ENCODE data around the gene EID1.

EID1 gene

GRCh38 chr15:48855501-48856440 is 22.2 kb upstream of the EID1 start:
- 36% methylated on average over 6 of the region's 6 CpGs for WGBS
- peak overlapping the region; percentile 51; the same call in 1 of the 2 replicates for H3K27ac ChIP-seq (ENCODE audit: low read depth, low read length)

GRCh38 chr15:48856942-48857341 is 21.0 kb upstream of the EID1 start:
- WGBS, result 23% methylated on average over 2 of the region's 2 CpGs
- Histone ChIP-seq H3K27me3 (ENCODE audit: insufficient read depth, low read length) (no peaks in the 10 kb centered on the region), H3K9me3 (ENCODE audit: insufficient read depth, low read depth, low read length) (no peaks in the 10 kb centered on the region), H3K36me3 (ENCODE audit: insufficient read depth, low read length) (no peaks in the 10 kb centered on the region), H3K9ac (ENCODE audit: low read depth, low read length) (no peak overlapping the region), H3K27ac (ENCODE audit: low read depth, low read length) (peak overlapping the region; percentile 70; the same call in 1 of the 2 replicates), H3K4me1 (ENCODE audit: insufficient read depth, low read length) (peaks cover 22% of the 10 kb centered on the region), H3K4me3 (ENCODE audit: low read length) (no peak overlapping the region)

More at GRCh38 chr15:48855501-48856440, 22.2 kb upstream of the EID1 start:
- Histone ChIP-seq H3K4me1 (ENCODE audit: insufficient read depth, low read length) (peaks cover 22% of the 10 kb centered on the region), H3K27me3 (ENCODE audit: insufficient read depth, low read length) (no peaks in the 10 kb centered on the region), H3K4me3 (ENCODE audit: low read length) (no peak overlapping the region), H3K9me3 (ENCODE audit: insufficient read depth, low read depth, low read length) (no peaks in the 10 kb centered on the region), H3K36me3 (ENCODE audit: insufficient read depth, low read length) (no peaks in the 10 kb centered on the region), H3K9ac (ENCODE audit: low read depth, low read length) (no peak overlapping the region)

GRCh38 chr15:48858401-48858800 is 19.5 kb upstream of the EID1 start:
- Histone ChIP-seq H3K27me3 (ENCODE audit: insufficient read depth, low read length) (no peaks in the 10 kb centered on the region), H3K4me1 (ENCODE audit: insufficient read depth, low read length) (peaks cover 28% of the 10 kb centered on the region), H3K9me3 (ENCODE audit: insufficient read depth, low read depth, low read length) (no peaks in the 10 kb centered on the region), H3K4me3 (ENCODE audit: low read length) (no peak overlapping the region), H3K36me3 (ENCODE audit: insufficient read depth, low read length) (no peaks in the 10 kb centered on the region), H3K27ac (ENCODE audit: low read depth, low read length) (no peak overlapping the region), H3K9ac (ENCODE audit: low read depth, low read length) (no peak overlapping the region)
- WGBS, result 91% methylated on average over 2 of the region's 2 CpGs

GRCh38 chr15:48859426-48859825 is 18.5 kb upstream of the EID1 start:
- Histone ChIP-seq H3K36me3 (ENCODE audit: insufficient read depth, low read length) (no peaks in the 10 kb centered on the region), H3K9ac (ENCODE audit: low read depth, low read length) (no peak overlapping the region)

GRCh38 chr15:48861813-48862431 is 16.0 kb upstream of the EID1 start:
- WGBS, result no CpG with 5 or more reads among the region's 1 CpG
- H3K9ac ChIP-seq (ENCODE audit: low read depth, low read length), result no peak overlapping the region

More at GRCh38 chr15:48859426-48859825, 18.5 kb upstream of the EID1 start:
- WGBS, result 98% methylated on average over 2 of the region's 2 CpGs
- Histone ChIP-seq H3K27ac (ENCODE audit: low read depth, low read length) (no peak overlapping the region), H3K9me3 (ENCODE audit: insufficient read depth, low read depth, low read length) (no peaks in the 10 kb centered on the region), H3K27me3 (ENCODE audit: insufficient read depth, low read length) (no peaks in the 10 kb centered on the region), H3K4me1 (ENCODE audit: insufficient read depth, low read length) (peaks cover 28% of the 10 kb centered on the region), H3K4me3 (ENCODE audit: low read length) (no peak overlapping the region)

GRCh38 chr15:48862705-48863104 is 15.2 kb upstream of the EID1 start:
- Histone ChIP-seq H3K4me1 (ENCODE audit: insufficient read depth, low read length) (peaks cover 15% of the 10 kb centered on the region; the same call in 1 of the 2 replicates), H3K27ac (ENCODE audit: low read depth, low read length) (no peak overlapping the region), H3K9ac (ENCODE audit: low read depth, low read length) (no peak overlapping the region), H3K27me3 (ENCODE audit: insufficient read depth, low read length) (no peaks in the 10 kb centered on the region), H3K4me3 (ENCODE audit: low read length) (no peak overlapping the region), H3K9me3 (ENCODE audit: insufficient read depth, low read depth, low read length) (no peaks in the 10 kb centered on the region), H3K36me3 (ENCODE audit: insufficient read depth, low read length) (no peaks in the 10 kb centered on the region)
- 93% methylated on average over 1 of the region's 1 CpG for WGBS

More at GRCh38 chr15:48861813-48862431, 16.0 kb upstream of the EID1 start:
- Histone ChIP-seq H3K9me3 (ENCODE audit: insufficient read depth, low read depth, low read length) (no peaks in the 10 kb centered on the region), H3K4me1 (ENCODE audit: insufficient read depth, low read length) (peaks cover 22% of the 10 kb centered on the region), H3K27me3 (ENCODE audit: insufficient read depth, low read length) (no peaks in the 10 kb centered on the region), H3K4me3 (ENCODE audit: low read length) (no peak overlapping the region), H3K36me3 (ENCODE audit: insufficient read depth, low read length) (no peaks in the 10 kb centered on the region), H3K27ac (ENCODE audit: low read depth, low read length) (no peak overlapping the region)

- H3K27ac ChIP-seq (ENCODE audit: low read depth, low read length), result no peak overlapping the region
- H3K36me3 ChIP-seq (ENCODE audit: insufficient read depth, low read length), result no peaks in the 10 kb centered on the region
- H3K4me3 ChIP-seq (ENCODE audit: low read length), result no peak overlapping the region
- WGBS, result 55% methylated on average over 2 of the region's 3 CpGs
- H3K4me1 ChIP-seq (ENCODE audit: insufficient read depth, low read length), result peaks cover 15% of the 10 kb centered on the region; the same call in 1 of the 2 replicates
- no peak overlapping the region for H3K9ac ChIP-seq (ENCODE audit: low read depth, low read length)
- H3K9me3 ChIP-seq (ENCODE audit: insufficient read depth, low read depth, low read length), result no peaks in the 10 kb centered on the region
- H3K27me3 ChIP-seq (ENCODE audit: insufficient read depth, low read length), result no peaks in the 10 kb centered on the region
These were observed 12.4 kb upstream of the EID1 start for GRCh38 chr15:48865370-48866079.

GRCh38 chr15:48866141-48866563 is 11.8 kb upstream of the EID1 start:
- 68% methylated on average over 2 of the region's 2 CpGs for WGBS
- Histone ChIP-seq H3K4me3 (ENCODE audit: low read length) (no peak overlapping the region), H3K9ac (ENCODE audit: low read depth, low read length) (no peak overlapping the region), H3K4me1 (ENCODE audit: insufficient read depth, low read length) (peaks cover 15% of the 10 kb centered on the region; the same call in 1 of the 2 replicates), H3K36me3 (ENCODE audit: insufficient read depth, low read length) (no peaks in the 10 kb centered on the region), H3K9me3 (ENCODE audit: insufficient read depth, low read depth, low read length) (no peaks in the 10 kb centered on the region), H3K27ac (ENCODE audit: low read depth, low read length) (no peak overlapping the region), H3K27me3 (ENCODE audit: insufficient read depth, low read length) (peaks cover under 1% of the 10 kb centered on the region; the same call in 1 of the 2 replicates)

- no peak overlapping the region for H3K27ac ChIP-seq (ENCODE audit: low read depth, low read length)
- no peak overlapping the region for H3K4me3 ChIP-seq (ENCODE audit: low read length)
- H3K36me3 ChIP-seq (ENCODE audit: insufficient read depth, low read length), result no peaks in the 10 kb centered on the region
- H3K9ac ChIP-seq (ENCODE audit: low read depth, low read length), result no peak overlapping the region
- H3K9me3 ChIP-seq (ENCODE audit: insufficient read depth, low read depth, low read length), result no peaks in the 10 kb centered on the region
- H3K27me3 ChIP-seq (ENCODE audit: insufficient read depth, low read length), result peaks cover 7% of the 10 kb centered on the region; the same call in 1 of the 2 replicates
- H3K4me1 ChIP-seq (ENCODE audit: insufficient read depth, low read length), result peaks cover 10% of the 10 kb centered on the region; the same call in 1 of the 2 replicates
These were observed 9.9 kb upstream of the EID1 start for GRCh38 chr15:48868023-48868422.

GRCh38 chr15:48868536-48868935 is 9.4 kb upstream of the EID1 start:
- Histone ChIP-seq H3K36me3 (ENCODE audit: insufficient read depth, low read length) (no peaks in the 10 kb centered on the region), H3K27me3 (ENCODE audit: insufficient read depth, low read length) (peaks cover 7% of the 10 kb centered on the region; the same call in 1 of the 2 replicates), H3K9ac (ENCODE audit: low read depth, low read length) (no peak overlapping the region), H3K27ac (ENCODE audit: low read depth, low read length) (no peak overlapping the region), H3K4me1 (ENCODE audit: insufficient read depth, low read length) (peaks cover 10% of the 10 kb centered on the region; the same call in 1 of the 2 replicates), H3K4me3 (ENCODE audit: low read length) (no peak overlapping the region), H3K9me3 (ENCODE audit: insufficient read depth, low read depth, low read length) (no peaks in the 10 kb centered on the region)
- WGBS, result 67% methylated on average over 1 of the region's 2 CpGs
